GM18861 (cell line): ENCODE measurements around the gene LSMEM2.
A peak's percentile ranks its signal among the peaks of the same experiment; 100 is the strongest.
"Not testable (repeated sequence)": the region's sequence is repeated elsewhere in the genome, so short reads cannot be mapped to it uniquely, and the experiment has no call there.

Experiments used
- ATAC-seq: cut with Tn5 transposase; IDR thresholded peaks from one replicate; pipeline ENCODE4 v1.9.1; 2021; ENCODE audit not compliant: unreplicated experiment

Gene LSMEM2

DNA sequence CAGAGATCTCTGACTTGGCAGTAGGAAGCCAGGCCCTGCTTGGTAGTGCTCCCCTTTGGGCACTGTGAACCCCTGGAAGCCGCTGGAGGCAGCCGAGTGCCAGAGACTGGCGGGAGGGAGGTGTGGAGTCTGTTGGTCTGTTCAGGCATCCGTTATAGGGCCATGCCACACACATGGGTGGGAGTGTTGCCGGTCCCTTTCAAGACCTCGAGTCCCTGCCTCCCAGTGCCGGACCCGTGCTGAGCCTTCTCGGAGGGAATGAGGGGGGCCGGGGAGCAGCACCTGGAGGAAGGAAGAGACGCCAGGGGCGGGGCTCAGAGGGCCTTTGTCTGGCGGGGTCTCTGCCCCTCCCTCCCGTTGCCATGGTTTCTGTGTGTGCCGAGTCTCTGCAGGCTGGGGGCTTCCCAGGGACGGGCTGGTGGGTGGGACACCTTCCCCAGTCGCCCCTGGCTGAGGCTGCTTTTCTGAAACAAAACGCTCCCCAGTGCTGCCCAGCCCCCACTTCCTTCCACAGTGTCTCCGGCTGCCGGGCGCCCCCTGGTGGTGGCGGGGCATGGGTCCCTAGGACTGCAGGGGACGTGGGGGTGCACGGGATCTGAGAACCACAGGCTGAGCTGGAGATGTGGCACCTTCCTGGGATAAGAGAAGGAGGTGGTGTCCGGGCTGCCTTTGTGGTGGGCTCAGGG is 32.9 kb upstream of the LSMEM2 start:
- peak; percentile 44 for ATAC-seq

DNA sequence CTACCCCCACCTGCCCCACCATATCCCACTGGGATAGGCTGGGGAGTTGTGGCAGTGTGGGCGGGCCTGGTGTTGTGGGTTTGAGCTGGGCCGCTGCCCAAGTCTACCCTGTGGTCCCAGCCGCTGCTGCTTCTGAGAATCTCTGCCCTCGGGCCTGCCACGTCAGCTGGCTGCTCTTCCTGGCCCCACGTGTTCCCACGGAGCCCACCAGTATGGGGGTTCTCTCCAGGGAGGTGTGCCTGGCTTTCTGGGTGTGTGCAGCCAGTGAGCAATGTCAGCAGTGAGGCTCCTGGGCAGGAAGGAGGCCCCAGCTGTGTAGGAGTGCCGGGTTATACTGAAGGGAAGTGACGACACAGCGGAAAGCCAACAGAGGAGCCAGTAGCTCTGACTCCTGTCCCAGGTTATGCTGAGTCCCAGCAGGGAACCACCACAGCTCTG is 32.4 kb upstream of the LSMEM2 start:
- ATAC-seq, result peak; percentile 39

GRCh38 chr3:50248387-50248786 is 30.5 kb upstream of the LSMEM2 start:
- ATAC-seq, result no peak

- no peak for ATAC-seq
Observed at GRCh38 chr3:50249457-50249856, 29.4 kb upstream of the LSMEM2 start.

- ATAC-seq, result no peak
Observed at GRCh38 chr3:50250514-50250913, 28.4 kb upstream of the LSMEM2 start.

- ATAC-seq, result no peak
Observed at GRCh38 chr3:50251220-50251619, 27.7 kb upstream of the LSMEM2 start.

GRCh38 chr3:50254577-50255250 is 24.2 kb upstream of the LSMEM2 start:
- no peak for ATAC-seq

DNA sequence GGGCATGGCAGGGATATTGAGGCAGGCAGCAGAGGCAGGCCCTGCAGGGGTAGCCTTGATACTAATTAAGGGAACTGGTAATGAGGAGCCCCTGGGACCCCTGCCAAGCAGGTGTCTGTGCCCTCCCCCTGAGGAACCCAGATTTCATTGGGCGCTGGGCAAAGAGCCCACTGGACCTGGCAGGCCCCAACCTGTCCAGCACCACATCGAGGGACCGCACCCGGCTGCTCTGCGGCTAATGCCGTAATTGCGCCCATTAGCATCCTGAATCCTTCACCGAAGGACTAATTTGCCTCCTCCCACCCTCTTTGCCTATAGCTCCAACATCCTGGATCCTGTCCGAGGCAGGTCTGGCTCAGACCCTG is 23.7 kb upstream of the LSMEM2 start:
- ATAC-seq, result no peak

DNA sequence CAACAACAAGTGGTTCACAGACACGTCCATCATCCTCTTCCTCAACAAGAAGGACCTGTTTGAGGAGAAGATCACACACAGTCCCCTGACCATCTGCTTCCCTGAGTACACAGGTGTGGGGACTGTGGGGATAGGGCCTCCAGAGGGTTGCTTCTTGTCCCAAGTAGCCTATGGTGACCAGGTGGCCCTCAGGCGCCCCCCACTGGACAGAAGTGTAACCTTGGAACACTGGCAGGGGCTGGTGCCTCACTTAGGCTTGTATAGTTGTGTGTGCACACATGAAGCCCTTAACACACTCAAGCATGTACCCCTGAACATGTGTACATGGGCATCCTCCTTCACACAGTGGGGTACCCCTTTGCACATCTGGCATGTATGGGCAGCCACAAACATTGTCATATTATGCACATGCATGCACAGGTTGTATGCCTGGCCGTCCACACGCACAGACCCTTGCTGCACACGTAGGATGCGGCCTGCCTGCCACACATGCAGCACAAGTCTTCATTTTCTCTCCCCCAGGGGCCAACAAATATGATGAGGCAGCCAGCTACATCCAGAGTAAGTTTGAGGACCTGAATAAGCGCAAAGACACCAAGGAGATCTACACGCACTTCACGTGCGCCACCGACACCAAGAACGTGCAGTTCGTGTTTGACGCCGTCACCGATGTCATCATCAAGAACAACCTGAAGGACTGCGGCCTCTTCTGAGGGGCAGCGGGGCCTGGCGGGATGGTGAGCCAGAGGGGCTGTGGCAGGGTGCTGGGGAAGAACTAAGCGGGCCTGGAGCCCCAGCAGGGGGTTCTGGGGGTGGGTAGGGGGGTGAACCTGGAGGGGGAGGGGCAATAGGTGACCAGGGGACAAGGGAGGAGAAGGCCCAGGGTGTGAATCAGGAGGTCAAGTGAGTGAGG is 21.7 kb upstream of the LSMEM2 start:
- no peak for ATAC-seq

DNA sequence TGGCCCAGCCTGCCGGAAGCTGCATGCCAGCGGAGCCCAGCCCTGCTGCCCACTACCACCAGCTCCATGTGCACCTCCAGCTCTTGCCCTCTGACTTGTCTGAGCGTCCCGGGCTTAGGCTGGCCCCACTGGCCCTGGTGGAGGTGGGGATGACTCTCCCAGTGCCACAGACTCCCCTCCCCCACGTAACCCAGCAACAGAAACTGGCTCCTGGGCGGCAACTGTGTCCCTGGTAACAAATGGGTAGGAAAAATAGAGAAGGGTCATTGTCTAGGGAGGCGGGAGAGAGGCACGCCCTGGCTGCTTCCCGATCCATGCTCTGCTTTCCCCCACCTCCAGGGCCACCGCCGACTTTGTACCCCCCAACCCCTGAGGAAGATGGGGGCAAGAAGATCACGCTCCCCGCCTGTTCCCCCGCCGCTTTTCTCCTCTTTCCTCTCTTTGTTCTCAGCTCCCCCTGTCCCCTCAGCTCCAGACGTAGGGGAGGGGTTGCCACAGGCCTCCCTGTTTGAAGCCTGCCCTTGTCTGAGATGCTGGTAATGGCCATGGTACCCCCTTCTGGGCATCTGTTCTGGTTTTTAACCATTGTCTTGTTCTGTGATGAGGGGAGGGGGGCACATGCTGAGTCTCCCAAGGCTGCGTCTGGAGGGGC is 20.7 kb upstream of the LSMEM2 start:
- no peak for ATAC-seq

- no peak for ATAC-seq
Observed at GRCh38 chr3:50258979-50259378, 19.9 kb upstream of the LSMEM2 start.

DNA sequence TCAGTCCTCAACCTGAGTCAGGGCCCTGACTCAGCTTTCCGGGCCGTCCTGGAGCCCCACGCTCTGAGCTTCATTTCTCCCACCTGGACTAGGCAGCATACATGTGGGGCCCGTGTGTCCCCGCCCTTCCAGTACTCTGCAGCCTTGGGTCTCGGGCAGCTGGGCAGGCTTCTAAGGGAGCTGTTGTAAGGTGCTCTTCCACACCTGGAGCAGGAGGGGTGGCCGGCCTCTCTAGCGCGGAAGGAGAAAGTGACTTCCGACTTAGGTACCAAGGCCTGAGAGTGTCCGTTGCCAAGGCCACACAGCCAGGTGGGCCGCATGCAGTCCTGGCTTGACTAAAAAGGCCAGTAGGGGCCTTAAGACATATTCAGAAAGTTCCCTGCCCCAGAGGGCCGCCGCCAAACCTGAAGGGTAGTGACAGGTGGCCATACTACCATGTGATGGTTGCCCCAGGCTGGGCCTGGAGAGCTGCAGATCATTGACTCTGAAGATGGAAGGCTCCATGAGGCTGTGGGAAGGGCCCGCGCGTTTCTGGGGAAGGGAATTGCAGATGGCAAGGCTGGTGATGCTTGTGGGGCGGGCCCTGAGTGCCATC is 19.4 kb upstream of the LSMEM2 start:
- ATAC-seq, result peak; percentile 10

DNA sequence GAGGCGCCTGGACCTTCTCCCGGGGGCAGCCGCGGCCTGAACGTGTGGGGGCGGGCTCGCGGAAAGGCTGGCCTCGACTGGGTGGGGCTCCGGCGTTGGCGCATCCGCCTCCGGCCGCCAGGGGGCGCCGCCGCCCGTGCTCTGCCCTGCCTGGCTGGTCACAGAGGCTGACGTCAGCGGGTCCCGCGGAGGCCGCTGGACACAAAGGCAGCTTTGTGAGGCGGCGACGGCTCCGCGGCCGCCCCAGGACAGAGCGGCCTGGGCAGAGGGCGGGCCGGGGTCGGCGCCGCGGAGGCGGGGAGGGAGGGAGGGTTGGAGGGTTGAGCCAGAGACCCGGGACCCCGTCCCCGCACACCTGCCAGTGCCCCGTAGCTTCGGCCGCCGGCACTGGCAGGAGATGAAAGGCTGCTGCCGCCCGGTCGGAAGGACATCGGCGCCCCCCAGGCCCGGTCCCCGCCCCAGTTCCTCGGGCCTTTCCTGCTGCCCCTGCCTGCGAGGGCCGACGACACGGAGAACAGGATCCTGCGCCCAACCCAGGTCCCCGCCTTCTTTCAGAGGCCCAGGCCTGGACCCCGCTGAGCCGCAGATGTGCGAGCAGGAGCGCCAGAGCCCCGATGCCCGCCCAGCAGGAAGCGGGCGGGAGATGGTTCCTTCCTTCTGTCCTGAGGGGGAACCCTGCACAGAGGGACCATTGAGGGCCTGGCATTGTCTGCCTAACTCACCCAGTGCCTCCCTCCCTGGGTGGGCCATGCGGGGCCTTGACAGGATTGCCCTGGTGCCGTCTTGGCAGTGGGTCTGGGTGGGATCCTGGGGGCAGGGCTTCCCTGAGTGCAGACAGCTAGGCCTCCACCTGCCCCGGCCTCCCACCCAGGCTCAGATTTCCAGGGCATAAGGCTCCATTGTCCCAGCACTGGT is 18.6 kb upstream of the LSMEM2 start:
- peak; percentile 82 for ATAC-seq

- ATAC-seq, result no peak
Observed at GRCh38 chr3:50260942-50261441, 17.9 kb upstream of the LSMEM2 start.

- no peak for ATAC-seq
Observed at GRCh38 chr3:50261505-50261904, 17.4 kb upstream of the LSMEM2 start.

DNA sequence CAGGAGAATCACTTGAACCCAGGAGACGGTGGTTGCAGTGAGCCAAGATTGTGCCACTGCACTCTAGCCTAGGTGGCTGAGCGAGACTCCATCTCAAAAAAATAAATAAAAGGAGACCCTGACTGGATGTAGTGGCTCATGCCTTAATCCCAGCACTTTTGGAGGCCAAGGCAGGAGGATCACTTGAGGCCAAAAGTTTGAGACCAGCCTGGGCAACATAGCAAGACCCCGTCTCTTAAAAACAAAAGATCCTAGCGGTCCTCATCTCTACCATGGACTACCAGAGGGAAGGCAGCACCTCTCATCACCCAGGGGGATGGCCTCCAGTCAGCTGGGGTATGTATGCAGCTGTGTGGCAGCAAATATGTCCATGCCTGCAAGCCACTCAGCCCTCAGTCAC is 16.7 kb upstream of the LSMEM2 start:
- not testable (repeated sequence) for ATAC-seq

DNA sequence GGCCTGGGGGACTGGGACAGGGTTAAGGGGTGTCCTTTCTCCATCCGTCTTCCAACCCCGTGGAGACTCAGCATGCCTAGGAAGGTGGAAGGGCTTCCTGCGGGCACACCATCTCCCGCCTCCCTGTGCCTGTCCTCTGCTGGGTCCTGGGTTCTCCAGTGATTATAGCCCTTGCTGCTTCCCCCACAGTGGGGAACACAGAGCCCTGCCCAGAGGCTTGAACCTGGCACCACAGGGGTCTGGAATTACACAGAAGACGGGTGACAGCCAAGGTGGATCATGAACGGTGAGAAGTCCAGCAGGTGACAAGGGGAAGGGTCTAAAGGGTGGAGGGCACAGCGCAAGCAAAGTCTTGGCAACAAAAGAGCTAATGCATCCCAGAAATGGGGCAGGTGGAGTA is 16.1 kb upstream of the LSMEM2 start:
- no peak for ATAC-seq

GRCh38 chr3:50263478-50264382 is 15.2 kb upstream of the LSMEM2 start:
- ATAC-seq, result no peak
